IPS DF 4.7 (cell line): ENCODE measurements around the gene NKPD1.
"Not testable (repeated sequence)": the region's sequence is repeated elsewhere in the genome, so short reads cannot be mapped to it uniquely, and the experiment has no call there.

Source experiments
- DNase-seq: peaks from one replicate; pipeline ENCODE4 v3.0.0-alpha.2; 2013; ENCODE audit warnings: low spot score; ENCODE audit errors: extremely low read depth

NKPD1 gene

GRCh38 chr19:45119582-45119981, 41.2 kb downstream of the NKPD1 start:
- no peak for DNase-seq

GRCh38 chr19:45118591-45119355, 42.0 kb downstream of the NKPD1 start:
- not testable (repeated sequence) for DNase-seq

GRCh38 chr19:45118106-45118505, 42.7 kb downstream of the NKPD1 start:
- no peak for DNase-seq

GRCh38 chr19:45117671-45118070, 43.1 kb downstream of the NKPD1 start:
- DNase-seq, result no peak

- no peak for DNase-seq
Observed at GRCh38 chr19:45117167-45117594, 43.6 kb downstream of the NKPD1 start.

- DNase-seq, result no peak
Observed at GRCh38 chr19:45115809-45116615, 44.8 kb downstream of the NKPD1 start.

GRCh38 chr19:45114116-45114515, 46.7 kb downstream of the NKPD1 start:
- no peak for DNase-seq

- DNase-seq, result no peak
Observed at GRCh38 chr19:45113628-45114027, 47.2 kb downstream of the NKPD1 start.

- no peak for DNase-seq
Observed at GRCh38 chr19:45112111-45112827, 48.5 kb downstream of the NKPD1 start.
